HT1080 (cell line): ENCODE results near the gene GSTP1. TPM values are rescaled to one million over a fixed set of nuclear protein-coding genes. Genes with fewer than 3 reads are reported as not detected.
A peak's percentile ranks its signal among the peaks of the same experiment; 100 is the strongest.
"Not testable (repeated sequence)": the region's sequence is repeated elsewhere in the genome, so short reads cannot be mapped to it uniquely, and the experiment has no call there.

Source experiments
- DNase-seq: peaks from one replicate; pipeline ENCODE4 v3.0.0-alpha.2; 2015; ENCODE audit warnings: low read depth
- total RNA-seq: library from RNA; depleted of rRNA; stranded (reverse); fragments of >200 nt; shearing (Covaris generic); gene quantifications from 2 replicates; pipeline ENCODE4 v1.2.3, GENCODE V29; 2014

Gene GSTP1
- total RNA-seq, 1 experiment from 2014 or later, result 904 TPM

DNA sequence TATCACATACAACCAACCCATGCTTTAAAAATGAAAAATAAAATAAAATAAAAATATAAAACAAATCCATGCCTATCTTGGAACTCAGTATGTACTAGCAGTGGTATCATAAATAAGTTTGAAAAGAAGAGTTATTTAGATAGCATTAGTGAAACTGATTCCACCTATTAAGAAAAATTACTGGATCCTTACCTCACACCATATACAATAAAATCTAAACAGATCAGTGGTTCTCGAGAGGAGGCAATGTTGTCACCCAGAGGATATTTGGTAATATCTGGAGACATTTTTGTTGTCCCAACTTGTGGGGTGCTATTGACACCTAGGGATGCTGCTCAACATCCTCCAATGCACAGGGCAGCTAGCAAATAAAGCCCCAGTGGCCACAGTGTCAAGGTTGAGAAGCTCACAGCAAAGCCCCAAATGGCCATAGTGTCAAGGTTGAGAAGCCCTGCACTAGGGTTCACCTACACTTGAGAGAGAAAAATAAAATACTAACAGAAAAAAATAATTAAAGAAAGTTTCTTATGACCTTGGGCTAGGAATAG lies 13.2 kb downstream of the GSTP1 start:
- DNase-seq, result no peak

DNA sequence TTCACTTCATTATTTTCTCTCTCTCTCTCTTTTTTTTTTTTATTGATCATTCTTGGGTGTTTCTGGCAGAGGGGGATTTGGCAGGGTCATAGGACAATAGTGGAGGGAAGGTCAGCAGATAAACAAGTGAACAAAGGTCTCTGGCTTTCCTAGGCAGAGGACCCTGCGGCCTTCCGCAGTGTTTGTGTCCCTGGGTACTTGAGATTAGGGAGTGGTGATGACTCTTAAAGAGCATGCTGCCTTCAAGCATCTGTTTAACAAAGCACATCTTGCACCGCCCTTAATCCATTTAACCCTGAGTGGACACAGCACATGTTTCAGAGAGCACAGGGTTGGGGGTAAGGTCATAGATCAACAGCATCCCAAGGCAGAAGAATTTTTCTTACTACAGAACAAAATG lies 13.8 kb downstream of the GSTP1 start:
- DNase-seq, result not testable (repeated sequence)

DNA sequence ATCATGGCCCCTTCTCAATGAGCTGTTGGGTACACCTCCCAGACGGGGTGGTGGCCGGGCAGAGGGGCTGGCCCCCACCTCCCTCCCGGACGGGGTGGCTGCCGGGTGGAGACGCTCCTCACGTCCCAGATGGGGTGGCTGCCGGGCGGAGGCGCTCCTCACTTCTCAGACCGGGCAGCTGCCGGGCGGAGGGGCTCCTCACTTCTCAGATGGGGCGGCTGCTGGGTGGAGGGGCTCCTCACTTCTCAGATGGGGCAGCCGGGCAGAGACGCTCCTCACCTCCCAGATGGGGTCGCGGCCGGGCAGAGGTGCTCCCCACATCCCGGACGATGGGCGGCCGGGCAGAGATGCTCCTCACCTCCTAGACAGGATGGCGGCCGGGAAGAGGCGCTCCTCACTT lies 14.4 kb downstream of the GSTP1 start:
- not testable (repeated sequence) for DNase-seq

DNA sequence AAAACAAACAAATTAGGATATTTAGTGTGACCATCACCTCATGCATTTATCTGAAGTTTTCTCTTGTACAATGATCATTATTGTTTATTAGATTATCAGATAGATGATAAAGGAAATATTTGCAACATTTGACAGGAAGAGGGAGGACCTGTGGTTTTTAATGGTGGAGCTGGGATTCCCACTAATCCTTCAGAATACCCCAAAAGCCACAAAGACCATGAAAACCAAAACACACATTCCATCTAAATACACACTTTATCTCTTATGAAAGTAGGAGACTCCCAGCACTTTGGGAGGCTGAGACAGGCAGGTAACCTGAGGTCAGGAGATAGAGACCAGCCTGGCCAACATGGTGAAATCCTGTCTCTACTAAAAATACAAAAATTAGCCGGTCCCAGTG lies 15.5 kb downstream of the GSTP1 start:
- DNase-seq, result no peak

GRCh38 chr11:67600324-67601029 lies 16.9 kb downstream of the GSTP1 start:
- DNase-seq, result no peak

DNA sequence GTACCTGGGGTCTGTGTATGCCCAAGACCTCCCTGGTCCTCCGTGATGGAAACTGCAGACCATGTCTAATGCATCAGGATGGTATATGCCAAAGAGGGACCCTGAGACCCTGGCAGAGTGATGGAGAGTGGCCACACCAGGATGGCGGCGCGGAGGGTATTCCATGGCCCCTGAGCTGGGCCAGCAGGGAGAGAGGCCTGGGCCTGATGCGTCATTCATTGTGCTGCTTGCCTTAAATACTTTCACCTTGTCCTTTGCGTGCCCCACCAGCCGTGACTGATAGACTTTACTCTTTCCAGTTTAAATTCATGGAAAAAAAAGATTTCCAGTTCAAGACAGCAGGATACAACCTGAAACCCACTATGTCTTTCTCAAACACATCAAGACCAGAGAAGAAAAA lies 17.5 kb downstream of the GSTP1 start:
- DNase-seq, result no peak

DNA sequence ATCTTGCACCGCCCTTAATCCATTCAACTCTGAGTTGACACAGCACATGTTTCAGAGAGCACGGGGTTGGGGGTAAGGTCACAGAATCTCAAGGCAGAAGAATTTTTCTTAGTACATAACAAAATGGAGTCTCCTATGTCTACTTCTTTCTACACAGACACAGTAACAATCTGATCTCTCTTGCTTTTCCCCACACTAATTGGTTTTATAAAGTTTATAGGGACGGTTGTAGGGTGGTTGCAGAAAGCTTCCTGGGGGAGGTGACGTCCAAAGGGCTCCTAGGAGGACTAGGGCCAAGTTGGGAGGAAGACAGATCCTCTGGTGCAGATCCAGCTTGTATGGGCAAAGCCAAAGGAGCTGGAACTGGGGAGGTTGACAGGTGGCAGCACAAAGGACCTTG lies 20.5 kb downstream of the GSTP1 start:
- DNase-seq, result not testable (repeated sequence)

GRCh38 chr11:67604815-67605214 lies 21.2 kb downstream of the GSTP1 start:
- DNase-seq, result no peak

GRCh38 chr11:67605231-67606011 lies 21.8 kb downstream of the GSTP1 start:
- no peak for DNase-seq

- DNase-seq, result no peak
Measured at GRCh38 chr11:67606093-67606491, 22.5 kb downstream of the GSTP1 start.

- peak; percentile 91 for DNase-seq
Measured at GRCh38 chr11:67606492-67607295, 23.1 kb downstream of the GSTP1 start, which contains the start of gene NDUFV1. TSS of gene NDUFV1 (plus strand) at chr11:67606936. CDS start at chr11:67607005, 69 bp downstream.

DNA sequence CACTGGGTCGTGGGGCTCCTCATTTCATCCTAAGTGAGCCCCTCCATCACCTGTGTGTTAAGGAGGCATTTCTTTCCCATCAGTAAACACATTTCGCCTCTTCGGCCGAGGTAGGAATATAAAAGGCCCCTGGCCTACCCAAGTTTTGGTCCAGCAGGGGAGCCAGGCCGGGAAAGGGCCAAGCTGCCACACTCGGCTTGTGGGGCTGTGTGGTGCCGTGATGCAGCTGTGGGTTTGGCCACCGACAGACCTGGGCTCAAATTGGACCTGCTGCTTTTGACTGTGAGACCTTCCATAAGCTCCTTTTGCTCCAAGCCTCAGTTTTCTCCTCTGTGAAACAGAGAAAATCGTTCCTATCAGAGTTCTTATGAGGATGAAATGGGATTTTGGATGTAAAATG lies 23.9 kb downstream of the GSTP1 start:
- no peak for DNase-seq

DNA sequence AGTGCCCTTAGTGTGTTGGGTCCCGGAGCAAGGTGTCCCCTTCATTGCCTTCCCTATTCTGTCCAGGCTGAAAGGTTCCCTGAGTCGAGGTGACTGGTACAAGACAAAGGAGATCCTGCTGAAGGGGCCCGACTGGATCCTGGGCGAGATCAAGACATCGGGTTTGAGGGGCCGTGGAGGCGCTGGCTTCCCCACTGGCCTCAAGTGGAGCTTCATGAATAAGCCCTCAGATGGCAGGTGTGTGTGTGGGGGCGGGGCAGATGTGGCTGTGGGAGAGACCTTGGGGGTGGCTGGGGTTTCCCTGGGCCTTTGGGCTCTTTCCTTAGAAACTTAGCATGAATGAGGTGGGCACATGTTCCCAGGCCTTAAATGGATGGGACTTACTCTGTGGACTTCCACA lies 24.9 kb downstream of the GSTP1 start:
- no peak for DNase-seq

GRCh38 chr11:67609316-67609715 lies 25.7 kb downstream of the GSTP1 start:
- no peak for DNase-seq

DNA sequence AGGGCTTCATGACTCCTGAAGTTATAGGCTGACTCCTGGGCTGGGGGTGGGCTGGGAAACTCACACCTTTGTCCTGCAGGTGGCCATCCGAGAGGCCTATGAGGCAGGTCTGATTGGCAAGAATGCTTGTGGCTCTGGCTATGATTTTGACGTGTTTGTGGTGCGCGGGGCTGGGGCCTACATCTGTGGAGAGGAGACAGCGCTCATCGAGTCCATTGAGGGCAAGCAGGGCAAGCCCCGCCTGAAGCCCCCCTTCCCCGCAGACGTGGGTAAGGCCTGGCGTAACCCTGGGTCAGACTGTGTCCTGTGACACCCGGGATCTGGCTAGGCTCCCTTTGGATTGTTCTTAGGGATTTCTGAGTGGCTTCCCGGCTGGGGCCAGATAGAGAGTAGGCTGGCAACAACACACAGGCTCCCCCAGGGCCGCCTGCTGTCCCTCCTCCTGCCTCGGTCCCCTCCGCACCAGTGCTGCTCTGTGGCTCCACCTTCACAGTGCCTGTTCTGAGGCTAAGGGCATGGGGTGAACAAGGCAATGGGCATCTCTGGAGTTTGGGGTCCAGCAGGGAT lies 26.8 kb downstream of the GSTP1 start:
- no peak for DNase-seq

DNA sequence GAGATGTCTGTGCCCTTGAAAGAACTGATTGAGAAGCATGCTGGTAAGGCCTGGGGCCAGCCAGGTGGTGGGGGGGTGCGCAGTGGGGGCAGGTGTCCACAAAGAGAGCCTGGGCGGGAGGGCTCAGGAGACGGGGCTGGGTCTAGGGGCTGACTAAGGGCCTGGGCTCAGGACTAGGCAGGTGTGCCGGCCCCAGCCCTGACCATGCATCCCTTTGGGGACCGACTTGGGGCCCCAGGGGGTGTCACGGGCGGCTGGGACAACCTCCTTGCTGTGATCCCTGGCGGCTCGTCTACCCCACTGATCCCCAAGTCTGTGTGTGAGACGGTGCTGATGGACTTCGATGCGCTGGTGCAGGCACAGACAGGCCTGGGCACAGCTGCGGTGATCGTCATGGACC lies 27.6 kb downstream of the GSTP1 start:
- no peak for DNase-seq

- DNase-seq, result no peak
Measured at GRCh38 chr11:67611704-67612587, 28.3 kb downstream of the GSTP1 start.

- DNase-seq, result no peak
Measured at GRCh38 chr11:67612751-67613150, 29.1 kb downstream of the GSTP1 start.

GRCh38 chr11:67613313-67613959 lies 29.8 kb downstream of the GSTP1 start:
- DNase-seq, result no peak
